GM19099 (cell line): ENCODE results near the gene SPRR1B.

Experiments used
- POLR2A ChIP-seq: IDR thresholded peaks from 3 replicates; pipeline ENCODE4 v1.6.1; 2011; ENCODE audit warnings: low read depth; ENCODE audit not compliant: insufficient read length; ENCODE audit errors: extremely low read depth

Gene SPRR1B

GRCh38 chr1:153032677-153033308, 1.8 kb downstream of the SPRR1B start:
- no peak for TF ChIP-seq POLR2A

- no peak for TF ChIP-seq POLR2A
Measured at GRCh38 chr1:153035211-153035610, 4.2 kb downstream of the SPRR1B start.

- TF ChIP-seq POLR2A: no peak
Measured at GRCh38 chr1:153040950-153041631, 10.1 kb downstream of the SPRR1B start, which contains the start of gene SPRR2D. TSS of gene SPRR2D (minus strand) at chr1:153041120. CDS start at chr1:153040346, 774 bp downstream.

GRCh38 chr1:153049211-153049610, 18.2 kb downstream of the SPRR1B start:
- no peak for TF ChIP-seq POLR2A

- no peak for TF ChIP-seq POLR2A
Measured at GRCh38 chr1:153057375-153057774, 26.4 kb downstream of the SPRR1B start, which contains the start of gene SPRR2A. TSS of gene SPRR2A (minus strand) at chr1:153057512. CDS start at chr1:153056735, 777 bp downstream.

GRCh38 chr1:153058154-153058553, 27.2 kb downstream of the SPRR1B start:
- no peak for TF ChIP-seq POLR2A

GRCh38 chr1:153058826-153059784, 28.1 kb downstream of the SPRR1B start:
- no peak for TF ChIP-seq POLR2A

GRCh38 chr1:153070243-153070642, 39.2 kb downstream of the SPRR1B start:
- no peak for TF ChIP-seq POLR2A

GRCh38 chr1:153071511-153071910, 40.5 kb downstream of the SPRR1B start, which contains the start of gene SPRR2B:
TSS of gene SPRR2B (minus strand) at chr1:153071611. CDS start at chr1:153070839, 772 bp downstream.
- TF ChIP-seq POLR2A: no peak

GRCh38 chr1:153072806-153073726, 42.1 kb downstream of the SPRR1B start:
- no peak for TF ChIP-seq POLR2A

GRCh38 chr1:153081736-153082135, 50.7 kb downstream of the SPRR1B start:
- no peak for TF ChIP-seq POLR2A
